CD4-positive, alpha-beta T cell treated with Interleukin-4 for 1 hour (primary cell): ENCODE results near the gene BNC2.

ENCODE experiments used
- DNase-seq, 2 donors: peaks; one replicate each; pipeline ENCODE4 v3.0.0-alpha.2; 2020 to 2022

Gene BNC2

GRCh38 chr9:16396389-16396788, 474.1 kb downstream of the BNC2 start:
- no peak for DNase-seq

- no peak for DNase-seq
Observed at GRCh38 chr9:16391369-16391768, 479.1 kb downstream of the BNC2 start.

GRCh38 chr9:16387382-16387781, 483.1 kb downstream of the BNC2 start:
- DNase-seq, result no peak

GRCh38 chr9:16386827-16387077, 483.7 kb downstream of the BNC2 start:
- DNase-seq, result no peak

GRCh38 chr9:16386007-16386826, 484.3 kb downstream of the BNC2 start:
- DNase-seq, result no peak

- no peak for DNase-seq
Observed at GRCh38 chr9:16385590-16385989, 484.9 kb downstream of the BNC2 start.

- DNase-seq, result no peak
Observed at GRCh38 chr9:16384993-16385392, 485.5 kb downstream of the BNC2 start.

GRCh38 chr9:16377311-16377710, 493.2 kb downstream of the BNC2 start:
- DNase-seq, result no peak

GRCh38 chr9:16371306-16371705, 499.2 kb downstream of the BNC2 start:
- DNase-seq, result no peak

- DNase-seq, result no peak
Observed at GRCh38 chr9:16370647-16371046, 499.8 kb downstream of the BNC2 start.

GRCh38 chr9:16369427-16369826, 501.0 kb downstream of the BNC2 start:
- DNase-seq, result no peak

- DNase-seq, result no peak
Observed at GRCh38 chr9:16368237-16369087, 502.0 kb downstream of the BNC2 start.

GRCh38 chr9:16367605-16368231, 502.8 kb downstream of the BNC2 start:
- no peak for DNase-seq

GRCh38 chr9:16364347-16364746, 506.1 kb downstream of the BNC2 start:
- no peak for DNase-seq

GRCh38 chr9:16363916-16364315, 506.6 kb downstream of the BNC2 start:
- DNase-seq, result no peak

GRCh38 chr9:16363073-16363781, 507.2 kb downstream of the BNC2 start:
- DNase-seq, result no peak

- no peak for DNase-seq
Observed at GRCh38 chr9:16361939-16362338, 508.5 kb downstream of the BNC2 start.

GRCh38 chr9:16361118-16361517, 509.4 kb downstream of the BNC2 start:
- no peak for DNase-seq

- DNase-seq, result no peak
Observed at GRCh38 chr9:16360247-16360646, 510.2 kb downstream of the BNC2 start.
